B cell (primary cell): ENCODE data around the gene POU6F1. TPM values are rescaled to one million over a fixed set of nuclear protein-coding genes. Genes with fewer than 3 reads are reported as not detected.
"Not testable (repeated sequence)": the region's sequence is repeated elsewhere in the genome, so short reads cannot be mapped to it uniquely, and the experiment has no call there.

ENCODE experiments used
- ATAC-seq: fragments of 200-7000 bp; cut with Tn5 transposase; one replicate; pipeline ENCODE4 v1.10.0; 2021; ENCODE audit warnings: low read depth, mild to moderate bottlenecking, moderate number of reproducible peaks, moderate library complexity
- CTCF ChIA-PET: fragments of 350-600 bp; sonication (Branson Sonifier 250); formaldehyde crosslinking; loops from one replicate; lab custom pipeline; 2021; ENCODE audit warnings: antibody characterized with exemption, inconsistent platforms; lab: Charles Lee
- POLR2A ChIA-PET: fragments of 350-600 bp; sonication (Branson Sonifier 250); formaldehyde crosslinking; loops from one replicate; lab custom pipeline; 2021; ENCODE audit warnings: antibody characterized with exemption; lab: Charles Lee
- DNase-seq: peaks from one replicate; pipeline ENCODE4 v3.0.0; 2013
- H2AFZ ChIP-seq: 2 replicates; pipeline ENCODE4 v1.6.1; 2012; ENCODE audit warnings: mild to moderate bottlenecking, low read depth, low read length; ENCODE audit not compliant: insufficient read depth, poor library complexity, severe bottlenecking
- H3K27ac ChIP-seq, 2 donors: 1 replicate in 1 of 2; 2 replicates in 1 of 2; pipeline ENCODE4 v1.5.1; 2012 to 2013; ENCODE audit warnings: low read length in 2 of 2, mild to moderate bottlenecking in 2 of 2, moderate library complexity in 1 of 2
- H3K27me3 ChIP-seq, 4 experiments: fragments of 200-600 bp in 1 of 4; sonication (generic) in 1 of 4; replicated peaks in 1 of 4; 1 replicate in 2 of 4; 2 replicates in 2 of 4; pipeline versions ENCODE4 v1.6.1 to v1.7.0; 2013 to 2016; ENCODE audit warnings: low read length in 3 of 4, mild to moderate bottlenecking in 2 of 4, mixed read lengths in 1 of 4, moderate library complexity in 1 of 4; ENCODE audit not compliant: insufficient read depth in 4 of 4, control insufficient read depth in 3 of 4; ENCODE audit errors: control extremely low read depth in 1 of 4
- H3K36me3 ChIP-seq, 2 experiments: replicated peaks in 1 of 2; 1 replicate in 1 of 2; 2 replicates in 1 of 2; pipeline versions ENCODE4 v1.6.1 to v1.7.1; 2013; ENCODE audit warnings: low read length in 1 of 2; ENCODE audit not compliant: insufficient read depth in 2 of 2, control insufficient read depth in 1 of 2; ENCODE audit errors: control extremely low read depth in 1 of 2, extremely low read depth in 1 of 2
- H3K4me1 ChIP-seq, 2 donors: fragments of 200-600 bp in 1 of 2; sonication (generic) in 1 of 2; 1 replicate in 1 of 2; 2 replicates in 1 of 2; pipeline versions ENCODE4 v1.5.1 to v1.6.1; 2013 to 2017; ENCODE audit warnings: low read length in 2 of 2; ENCODE audit not compliant: control insufficient read depth in 2 of 2, insufficient read depth in 2 of 2
- H3K4me2 ChIP-seq: replicated peaks from 2 replicates; pipeline ENCODE3; 2012; ENCODE audit warnings: mild to moderate bottlenecking, low read depth, low read length; ENCODE audit not compliant: poor library complexity, severe bottlenecking
- H3K4me3 ChIP-seq, 5 experiments: fragments of 200-600 bp in 1 of 5; sonication (generic) in 1 of 5; 1 replicate in 3 of 5; 2 replicates in 2 of 5; pipeline versions ENCODE4 v1.5.1 to v1.7.0; 2011 to 2016; ENCODE audit warnings: low read length in 4 of 5, mild to moderate bottlenecking in 4 of 5, low read depth in 2 of 5, control low read depth in 1 of 5, moderate library complexity in 1 of 5; ENCODE audit not compliant: insufficient read depth in 1 of 5; ENCODE audit errors: control extremely low read depth in 1 of 5, extremely low read depth in 1 of 5
- H3K79me2 ChIP-seq: fragments of 200-600 bp; sonication (generic); one replicate; pipeline ENCODE4 v1.6.0; 2016; ENCODE audit warnings: low read length; ENCODE audit not compliant: control insufficient read depth, insufficient read depth
- H3K9ac ChIP-seq: fragments of 200-600 bp; sonication (generic); 2 replicates; pipeline ENCODE4 v1.6.1; 2017; ENCODE audit warnings: mild to moderate bottlenecking, low read length, moderate library complexity
- H3K9me3 ChIP-seq, 3 donors: one replicate each; pipeline versions ENCODE4 v1.6.1 to v1.7.1; 2013; ENCODE audit warnings: low read length in 2 of 3; ENCODE audit not compliant: control insufficient read depth in 2 of 3, insufficient read depth in 1 of 3; ENCODE audit errors: control extremely low read depth in 1 of 3
- H4K20me1 ChIP-seq: 2 replicates; pipeline ENCODE4 v1.6.0; 2012; ENCODE audit warnings: mild to moderate bottlenecking, low read length; ENCODE audit not compliant: insufficient read depth, control insufficient read depth, poor library complexity, severe bottlenecking
- H3K27ac Mint-ChIP-seq: one replicate; pipeline ENCODE4 v1.8.0; 2021; ENCODE audit warnings: mixed read lengths
- H3K27me3 Mint-ChIP-seq: one replicate; pipeline ENCODE4 v1.8.0; 2021; ENCODE audit warnings: mixed read lengths
- H3K4me1 Mint-ChIP-seq: one replicate; pipeline ENCODE4 v1.8.0; 2021; ENCODE audit warnings: mixed read lengths
- H3K4me3 Mint-ChIP-seq: one replicate; pipeline ENCODE4 v1.8.0; 2021; ENCODE audit warnings: mixed read lengths
- H3K9me3 Mint-ChIP-seq: one replicate; pipeline ENCODE4 v1.8.0; 2022; ENCODE audit warnings: mixed read lengths; ENCODE audit not compliant: insufficient read depth
- CTCF ChIP-seq: fragments of 200-600 bp; IDR thresholded peaks from one replicate; pipeline ENCODE4 v1.8.0; 2022; ENCODE audit warnings: antibody characterized with exemption, mild to moderate bottlenecking
- EZH2 ChIP-seq: IDR thresholded peaks from 2 replicates; pipeline ENCODE4 v1.6.1; 2012; ENCODE audit warnings: borderline replicate concordance, low read depth, mild to moderate bottlenecking, moderate library complexity, low read length; ENCODE audit not compliant: insufficient read depth, poor library complexity, severe bottlenecking
- WGBS: methylation state at CpG from one replicate; pipeline ENCODE4 v1.1.5; 2013; ENCODE audit warnings: missing lambda C conversion rate; ENCODE audit not compliant: insufficient coverage; 5-methylcytosine and 5-hydroxymethylcytosine counted together
- intact Hi-C: fragments of 100-400 bp; cut with micrococcal nuclease; formaldehyde crosslinking; loops from one replicate; pipeline ENCODE4 v1.10.0; 2022
- polyA plus RNA-seq: library from polyadenylated mRNA; depleted of rRNA; stranded (reverse); fragments of >200 nt; gene quantifications from 2 replicates; pipeline ENCODE4 v1.2.3, GENCODE V29; 2012
- total RNA-seq, 2 donors: library from RNA; stranded (reverse); fragments of 120-200 nt in 1 of 2; gene quantifications; 1 replicate in 1 of 2; 2 replicates in 1 of 2; pipeline versions ENCODE4 v1.2.3 to v1.2.4, GENCODE V29; 2013 to 2022

The POU6F1 gene
- total and polyA plus RNA-seq, 2 donors (not counting 1 experiment from before 2014, with no cell fraction given): 27.7 to 62.6 TPM

GRCh38 chr12:51227962-51228361 is 10.1 kb upstream of the POU6F1 start:
- Mint-ChIP-seq H3K27ac (no peak overlapping the region), H3K9me3 (no peaks in the 10 kb centered on the region), H3K4me3 (no peak overlapping the region), H3K27me3 (no peaks in the 10 kb centered on the region), H3K4me1 (no peaks in the 10 kb centered on the region)
- H3K4me3 ChIP-seq: no peak overlapping the region
- DNase-seq: no peak
- no peaks in the 10 kb centered on the region for H3K79me2 ChIP-seq
- intact Hi-C loops: no loop called here
- H3K27ac ChIP-seq: no peak overlapping the region
- no peaks in the 10 kb centered on the region for H4K20me1 ChIP-seq
- H3K4me1 ChIP-seq: no peaks in the 10 kb centered on the region
- ATAC-seq: no peak
- ChIA-PET CTCF (interaction anchor here (1.2 kb wide), 1 partner anchor 11 kb away, joined by 3 read pairs; the partner anchor contains the start of gene DAZAP2), POLR2A (interaction anchor here (0.6 to 1.3 kb wide), 2 partner anchors 10 kb away, joined by 5 to 11 read pairs; partner anchors contain the start of gene POU6F1)
- no CpG with 5 or more reads among the region's 1 CpG for WGBS
- no peaks in the 10 kb centered on the region for H3K36me3 ChIP-seq
- no peaks in the 10 kb centered on the region for H3K27me3 ChIP-seq
- no peak overlapping the region for H3K4me2 ChIP-seq
- no peak for TF ChIP-seq EZH2
- TF ChIP-seq CTCF: no peak
- no peak overlapping the region for H2AFZ ChIP-seq
- H3K9me3 ChIP-seq: peaks cover 0 to 1% (median 0%) of the 10 kb centered on the region in 3 donors
- no peak overlapping the region for H3K9ac ChIP-seq

- H3K4me3 ChIP-seq, H3K9ac ChIP-seq, H3K79me2 ChIP-seq, H3K4me3 Mint-ChIP-seq, intact Hi-C loops, DNase-seq, H4K20me1 ChIP-seq, H3K36me3 ChIP-seq, H3K4me1 ChIP-seq, ATAC-seq, H3K4me2 ChIP-seq, H3K9me3 Mint-ChIP-seq, H3K9me3 ChIP-seq, H3K4me1 Mint-ChIP-seq, H3K27ac ChIP-seq, H3K27me3 Mint-ChIP-seq, H2AFZ ChIP-seq, H3K27ac Mint-ChIP-seq, H3K27me3 ChIP-seq: not testable (repeated sequence)
- CTCF ChIA-PET: interaction anchor here (0.7 kb wide), 1 partner anchor 108 kb away, joined by 3 read pairs; no protein-coding TSS in a partner anchor
- 97% methylated on average over 4 of the region's 5 CpGs for WGBS
- POLR2A ChIA-PET: interaction anchor here (0.6 kb wide), 1 partner anchor 9 kb away, joined by 11 read pairs; the partner anchor contains the start of gene POU6F1
Measured at GRCh38 chr12:51227112-51227511, 9.2 kb upstream of the POU6F1 start.
